T-helper 17 cell (primary cell): Measurements from ENCODE around the gene ZNF32. TPM values are rescaled to one million over a fixed set of nuclear protein-coding genes. Genes with fewer than 3 reads are reported as not detected.
"Not testable (repeated sequence)": the region's sequence is repeated elsewhere in the genome, so short reads cannot be mapped to it uniquely, and the experiment has no call there.

ENCODE experiments used
- ATAC-seq: fragments of 150-1000 bp; cut with Tn5 transposase; 2 replicates; pipeline ENCODE4 v1.10.0; 2021; ENCODE audit warnings: mild to moderate bottlenecking, moderate library complexity
- DNase-seq, 3 donors: peaks; one replicate each; pipeline versions ENCODE4 v3.0.0 to v3.0.0-alpha.2; 2020 to 2021
- H3K9me3 ChIP-seq: one replicate; pipeline ENCODE4 v1.7.0; 2013; ENCODE audit warnings: low read length, mild to moderate bottlenecking; ENCODE audit not compliant: control insufficient read depth, poor library complexity, severe bottlenecking
- H3K27ac Mint-ChIP-seq: one replicate; pipeline ENCODE4 v1.8.0; 2022; ENCODE audit warnings: mild to moderate bottlenecking, moderate library complexity, mixed read lengths
- H3K27me3 Mint-ChIP-seq: one replicate; pipeline ENCODE4 v1.8.0; 2022; ENCODE audit warnings: mixed read lengths
- H3K36me3 Mint-ChIP-seq: one replicate; pipeline ENCODE4 v1.8.0; 2022; ENCODE audit warnings: low read depth, mixed read lengths
- H3K4me1 Mint-ChIP-seq: one replicate; pipeline ENCODE4 v1.8.0; 2022; ENCODE audit warnings: mild to moderate bottlenecking, mixed read lengths
- H3K4me3 Mint-ChIP-seq: one replicate; pipeline ENCODE4 v1.8.0; 2022; ENCODE audit warnings: mild to moderate bottlenecking, moderate library complexity, mixed read lengths
- total RNA-seq, 4 donors: library from RNA in 2 of 4; stranded (reverse) in 2 of 4; gene quantifications; one replicate each; pipeline ENCODE4 v1.2.3 and lab custom pipeline; 2022 to 2026

ZNF32 gene
- total RNA-seq, 2 donors from 2014 or later = 19.0 to 19.2 TPM

DNA sequence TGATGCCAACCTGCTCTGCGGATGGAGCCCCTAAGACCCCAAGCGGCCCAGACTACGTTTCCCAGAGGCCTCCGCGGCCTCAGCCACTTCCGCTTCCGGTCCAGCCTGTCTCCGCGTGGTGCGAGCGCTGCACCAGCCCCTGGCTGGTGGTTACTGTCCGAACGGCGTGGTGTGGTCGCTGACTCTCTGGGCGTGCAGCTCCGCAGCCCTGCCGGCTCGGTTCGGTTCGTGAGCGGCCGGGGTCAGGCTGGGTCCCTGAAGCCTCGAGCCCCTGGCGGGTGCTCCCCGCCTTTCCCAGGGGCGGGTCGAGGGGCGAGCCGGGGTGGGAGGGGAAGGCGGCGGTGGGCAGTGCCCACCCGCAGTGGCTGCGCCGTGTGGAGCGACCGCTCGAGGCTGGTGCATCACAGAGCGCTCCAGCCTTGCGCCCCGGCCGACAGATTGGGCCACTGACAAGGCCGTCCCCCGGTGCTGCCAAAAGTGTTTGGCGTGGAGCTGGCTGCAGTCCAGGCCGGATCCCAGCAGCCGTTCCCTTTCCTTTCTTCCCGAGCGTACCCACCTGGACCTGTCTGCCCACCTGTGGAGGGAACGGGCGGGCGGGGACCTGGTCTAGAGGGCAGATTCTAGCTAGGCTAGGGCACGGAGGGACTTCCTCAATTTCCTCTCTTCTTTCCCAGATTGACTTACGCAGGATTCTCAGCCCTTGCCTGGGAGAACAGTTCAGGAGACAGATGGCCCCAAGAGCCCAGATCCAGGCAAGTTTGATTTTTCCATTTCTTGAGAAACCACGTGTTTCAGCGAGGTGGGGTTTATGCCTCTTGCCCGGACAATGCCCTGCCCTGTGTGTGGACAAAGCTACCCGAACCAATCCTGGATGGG, 42.1 kb downstream of the ZNF32 start, which contains the start of gene ZNF485:
ZNF485 (plus strand) TSS at position 116 of the 876 bp plus-strand sequence; CDS start at position 729, 613 bp downstream.
- Mint-ChIP-seq H3K36me3 (peaks cover 9% of the 10 kb centered on the region), H3K27me3 (no peaks in the 10 kb centered on the region), H3K4me3 (peak within 1 kb of the TSS; percentile 86), H3K27ac (peak within 1 kb of the TSS; percentile 83), H3K4me1 (peaks cover 20% of the 10 kb centered on the region)
- DNase-seq (peak; percentile 35 to 44 (median 39)), ATAC-seq (peak; percentile 92)
- H3K9me3 ChIP-seq = no peaks in the 10 kb centered on the region

GRCh38 chr10:43605850-43606322, 42.8 kb downstream of the ZNF32 start:
- Mint-ChIP-seq H3K27me3 (no peaks in the 10 kb centered on the region), H3K27ac (peak overlapping the region; percentile 82), H3K36me3 (peaks cover 9% of the 10 kb centered on the region), H3K4me3 (peak overlapping the region; percentile 86), H3K4me1 (peaks cover 20% of the 10 kb centered on the region)
- ATAC-seq = no peak
- no peaks in the 10 kb centered on the region for H3K9me3 ChIP-seq
- no peak for DNase-seq

- not testable (repeated sequence) for H3K9me3 ChIP-seq, H3K27ac Mint-ChIP-seq, H3K27me3 Mint-ChIP-seq, ATAC-seq, H3K4me1 Mint-ChIP-seq, DNase-seq, H3K36me3 Mint-ChIP-seq, H3K4me3 Mint-ChIP-seq
These were observed 47.1 kb downstream of the ZNF32 start for GRCh38 chr10:43601576-43601975.

DNA sequence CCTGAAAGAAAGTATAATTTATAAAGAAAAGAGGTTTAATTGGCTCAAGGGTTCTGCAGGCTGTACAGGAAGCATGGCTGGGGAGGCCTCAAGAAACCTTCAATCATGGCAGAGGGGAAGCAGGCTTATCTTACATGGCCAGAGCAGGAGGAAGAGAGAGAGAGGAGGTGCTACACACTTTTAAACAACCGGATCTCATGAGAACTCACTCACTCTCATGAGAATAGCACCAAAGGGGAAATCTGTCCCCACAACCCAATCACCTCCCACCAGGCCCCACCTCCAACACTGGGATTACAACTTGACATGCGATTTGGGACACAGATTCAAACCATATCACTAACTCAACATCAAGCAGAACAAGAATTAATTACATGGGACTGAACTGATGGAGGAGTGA, 49.3 kb downstream of the ZNF32 start:
- no peak overlapping the region for H3K27ac Mint-ChIP-seq
- ATAC-seq = no peak
- no peaks in the 10 kb centered on the region for H3K36me3 Mint-ChIP-seq
- no peaks in the 10 kb centered on the region for H3K9me3 ChIP-seq
- H3K4me3 Mint-ChIP-seq = no peak overlapping the region
- H3K27me3 Mint-ChIP-seq = no peaks in the 10 kb centered on the region
- DNase-seq = no peak
- H3K4me1 Mint-ChIP-seq = peaks cover 18% of the 10 kb centered on the region

DNA sequence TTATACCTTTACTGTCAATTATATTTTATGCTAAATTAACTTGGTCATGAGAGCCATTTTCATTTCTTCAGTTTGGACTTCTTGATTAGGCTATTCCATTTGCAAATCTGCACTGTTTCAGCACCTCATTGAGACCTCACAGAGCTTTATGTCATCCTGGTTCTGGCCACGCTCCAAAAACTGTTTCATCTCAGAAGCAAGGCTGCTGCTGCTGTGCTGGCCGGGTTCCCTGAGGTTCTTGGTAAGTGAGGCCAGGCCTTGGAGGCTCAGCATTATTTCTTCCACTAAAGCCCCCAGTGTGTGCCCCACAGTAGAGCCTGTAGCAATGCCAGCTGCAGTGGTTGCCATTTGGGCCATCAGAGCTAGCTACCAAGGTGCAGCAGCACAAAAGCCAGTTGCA, 50.2 kb downstream of the ZNF32 start:
- no peaks in the 10 kb centered on the region for H3K9me3 ChIP-seq
- Mint-ChIP-seq H3K4me3 (no peak overlapping the region), H3K27me3 (no peaks in the 10 kb centered on the region), H3K27ac (no peak overlapping the region), H3K4me1 (peaks cover 18% of the 10 kb centered on the region), H3K36me3 (no peaks in the 10 kb centered on the region)
- no peak for DNase-seq
- ATAC-seq = no peak

GRCh38 chr10:43596546-43596945, 52.1 kb downstream of the ZNF32 start:
- Mint-ChIP-seq H3K4me3 (no peak overlapping the region), H3K27me3 (no peaks in the 10 kb centered on the region), H3K36me3 (no peaks in the 10 kb centered on the region), H3K27ac (no peak overlapping the region), H3K4me1 (peaks cover 18% of the 10 kb centered on the region)
- DNase-seq (no peak), ATAC-seq (no peak)
- H3K9me3 ChIP-seq = no peaks in the 10 kb centered on the region

DNA sequence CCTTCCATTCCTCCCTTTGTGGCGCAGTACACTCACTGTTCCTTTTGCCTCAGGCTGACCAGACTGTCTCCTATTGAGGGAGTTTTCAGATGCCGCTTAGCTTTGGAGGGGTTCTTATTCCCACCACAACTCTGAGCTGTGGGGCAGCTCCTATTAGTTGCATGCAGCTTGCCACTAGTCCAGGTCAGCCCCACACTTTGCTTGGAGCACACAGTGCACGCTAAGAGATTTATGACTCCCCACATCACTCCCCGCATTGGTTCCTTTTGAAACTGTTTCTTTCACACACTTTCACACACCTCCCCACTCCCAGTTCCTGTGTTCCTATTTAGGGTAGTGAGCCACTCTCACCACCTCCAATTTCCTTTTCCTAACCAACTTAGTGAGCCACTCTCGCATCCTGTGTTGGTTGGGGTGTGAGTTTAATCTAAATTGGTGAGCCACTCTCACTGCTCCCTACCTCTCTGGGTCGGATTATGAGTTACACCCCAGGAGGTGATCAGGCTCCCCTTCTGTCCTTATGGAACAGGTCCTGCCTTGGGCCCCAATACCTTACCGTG, 52.9 kb downstream of the ZNF32 start:
- peak overlapping the region; percentile 90 for H3K4me3 Mint-ChIP-seq

GRCh38 chr10:43594944-43595589, 53.6 kb downstream of the ZNF32 start:
- no peaks in the 10 kb centered on the region for H3K36me3 Mint-ChIP-seq
- H3K4me1 Mint-ChIP-seq = peaks cover 18% of the 10 kb centered on the region
- H3K27me3 Mint-ChIP-seq = no peaks in the 10 kb centered on the region
- H3K9me3 ChIP-seq = no peaks in the 10 kb centered on the region
- peak overlapping the region; percentile 90 for H3K4me3 Mint-ChIP-seq
- H3K27ac Mint-ChIP-seq = peak overlapping the region; percentile 90
- ATAC-seq (peak; percentile 90), DNase-seq (no peak)

More for the DNA sequence above, 52.9 kb downstream of the ZNF32 start:
- Mint-ChIP-seq H3K27ac (peak overlapping the region; percentile 90), H3K27me3 (no peaks in the 10 kb centered on the region), H3K4me1 (peaks cover 18% of the 10 kb centered on the region), H3K36me3 (no peaks in the 10 kb centered on the region)
- no peak for DNase-seq
- no peaks in the 10 kb centered on the region for H3K9me3 ChIP-seq
- ATAC-seq = peak; percentile 41

Other genes starting within 250 kb of the ZNF32 start
- gene HNRNPF, start 239.7 kb downstream of the ZNF32 start, total RNA-seq = 100 to 1,000 TPM; 131 to 144 TPM
- 1 to 10 TPM; 7.9 to 8.7 TPM for gene ZNF487, start 211.8 kb downstream of the ZNF32 start, total RNA-seq
- gene ZNF239, start 74.3 kb downstream of the ZNF32 start, total RNA-seq = 1 to 10 TPM in 1 of 2 donors, under 1 TPM in 1; 0.96 to 1.1 TPM
- gene ZNF485, start 42.4 kb downstream of the ZNF32 start, total RNA-seq = 1 to 10 TPM; 2.4 to 2.9 TPM